Left ventricle myocardium inferior (tissue), 1 donor: ENCODE results near the gene GNA14. TPM values are rescaled to one million over a fixed set of nuclear protein-coding genes. Genes with fewer than 3 reads are reported as not detected.

Experiments
- DNase-seq: peaks from one replicate; pipeline ENCODE4 v3.0.0-alpha.2; 2020
- H3K27ac ChIP-seq: fragments of 200-600 bp; replicated peaks from 2 replicates; pipeline ENCODE4 v1.8.0; 2021
- H3K27me3 ChIP-seq: fragments of 200-600 bp; 2 replicates; pipeline ENCODE4 v1.8.0; 2021; ENCODE audit warnings: low read depth
- H3K36me3 ChIP-seq: fragments of 200-600 bp; 2 replicates; pipeline ENCODE4 v1.8.0; 2021
- H3K4me1 ChIP-seq: fragments of 200-600 bp; 2 replicates; pipeline ENCODE4 v1.8.0; 2021
- H3K4me3 ChIP-seq: fragments of 200-600 bp; 2 replicates; pipeline ENCODE4 v1.8.0; 2021; ENCODE audit warnings: mild to moderate bottlenecking, moderate library complexity
- H3K9me3 ChIP-seq: fragments of 200-600 bp; replicated peaks from 2 replicates; pipeline ENCODE4 v1.8.0; 2021
- CTCF ChIP-seq: fragments of 200-600 bp; IDR thresholded peaks from 2 replicates; pipeline ENCODE4 v1.8.0; 2021; ENCODE audit warnings: antibody characterized with exemption, mild to moderate bottlenecking, borderline replicate concordance
- intact Hi-C: fragments of 100-400 bp; cut with micrococcal nuclease; formaldehyde crosslinking; loops from one replicate; pipeline ENCODE4 v1.11.0; 2022
- total RNA-seq: library from RNA; stranded (reverse); fragmentation: NEBNext Ultra II Directional; extraction: Animal tissue kit (Norgen Biotek cat#: 25700); gene quantifications from one replicate; pipeline ENCODE4 v1.2.1, GENCODE V29; 2021
- donor health status: DM: no; HTN: yes; CAD: no; lungs with severe emphysema.

The GNA14 gene
- total RNA-seq, 1 donor from 2014 or later, result 2.2 TPM

- H3K9me3 ChIP-seq, result no peaks in the 10 kb centered on the region
- no peaks in the 10 kb centered on the region for H3K27me3 ChIP-seq
- TF ChIP-seq CTCF, result no peak
- peaks cover 9% of the 10 kb centered on the region for H3K36me3 ChIP-seq
- no peak overlapping the region for H3K27ac ChIP-seq
- H3K4me3 ChIP-seq, result no peak overlapping the region
- intact Hi-C loops, result no loop called here
- H3K4me1 ChIP-seq, result peaks cover 5% of the 10 kb centered on the region
- DNase-seq, result no peak
These were observed 223.1 kb downstream of the GNA14 start for GRCh38 chr9:77424993-77425392.

- H3K27me3 ChIP-seq, result no peaks in the 10 kb centered on the region
- intact Hi-C loops, result no loop called here
- peaks cover 9% of the 10 kb centered on the region for H3K36me3 ChIP-seq
- no peak for TF ChIP-seq CTCF
- H3K4me3 ChIP-seq, result no peak overlapping the region
- no peaks in the 10 kb centered on the region for H3K9me3 ChIP-seq
- DNase-seq, result no peak
- no peak overlapping the region for H3K27ac ChIP-seq
- peaks cover 5% of the 10 kb centered on the region for H3K4me1 ChIP-seq
These were observed 224.3 kb downstream of the GNA14 start for GRCh38 chr9:77423841-77424240.

GRCh38 chr9:77422969-77423368 lies 225.2 kb downstream of the GNA14 start:
- intact Hi-C loops, result no loop called here
- H3K4me3 ChIP-seq, result no peak overlapping the region
- H3K9me3 ChIP-seq, result no peaks in the 10 kb centered on the region
- no peak overlapping the region for H3K27ac ChIP-seq
- TF ChIP-seq CTCF, result no peak
- H3K36me3 ChIP-seq, result peaks cover 9% of the 10 kb centered on the region
- no peak for DNase-seq
- no peaks in the 10 kb centered on the region for H3K27me3 ChIP-seq
- peaks cover 5% of the 10 kb centered on the region for H3K4me1 ChIP-seq

- H3K27ac ChIP-seq, result no peak overlapping the region
- no peak for DNase-seq
- H3K4me1 ChIP-seq, result peaks cover 5% of the 10 kb centered on the region
- peaks cover 9% of the 10 kb centered on the region for H3K36me3 ChIP-seq
- H3K9me3 ChIP-seq, result no peaks in the 10 kb centered on the region
- no peak overlapping the region for H3K4me3 ChIP-seq
- intact Hi-C loops, result no loop called here
- no peaks in the 10 kb centered on the region for H3K27me3 ChIP-seq
- TF ChIP-seq CTCF, result no peak
These were observed 226.4 kb downstream of the GNA14 start for GRCh38 chr9:77421506-77422265.

GRCh38 chr9:77420641-77421040 lies 227.5 kb downstream of the GNA14 start:
- intact Hi-C loops, result no loop called here
- TF ChIP-seq CTCF, result no peak
- no peak overlapping the region for H3K27ac ChIP-seq

More at GRCh38 chr9:77420641-77421040, 227.5 kb downstream of the GNA14 start:
- Histone ChIP-seq H3K36me3 (peaks cover 9% of the 10 kb centered on the region), H3K4me3 (no peak overlapping the region), H3K9me3 (no peaks in the 10 kb centered on the region), H3K27me3 (no peaks in the 10 kb centered on the region), H3K4me1 (peaks cover 5% of the 10 kb centered on the region)
- no peak for DNase-seq
